K562 (cell line): ENCODE results near the gene TRIO. TPM values are rescaled to one million over a fixed set of nuclear protein-coding genes. Genes with fewer than 3 reads are reported as not detected.

Experiments
- CAMTA2 ChIP-seq: fragments of 250-450 bp; sonication (Bioruptor Pico); conservative IDR thresholded peaks from 2 replicates; pipeline ENCODE4 v1.5.1; 2022
- CCNT2 ChIP-seq: IDR thresholded peaks from 2 replicates; pipeline ENCODE4 v1.6.1; 2011; ENCODE audit warnings: borderline replicate concordance, low read depth, mild to moderate bottlenecking, moderate library complexity, mixed read lengths, low read length; ENCODE audit not compliant: insufficient read length; ENCODE audit errors: extremely low read depth
- E2F8 ChIP-seq: fragments of 450-650 bp; IDR thresholded peaks from 2 replicates; pipeline ENCODE4 v1.7.1; 2018; ENCODE audit warnings: mild to moderate bottlenecking, low read depth; ENCODE audit not compliant: partially characterized antibody
- EHMT2 ChIP-seq: fragments of 450-650 bp; IDR thresholded peaks from 2 replicates; pipeline ENCODE4 v1.6.1; 2018; ENCODE audit warnings: antibody characterized with exemption
- HMG20A ChIP-seq: fragments of 450-650 bp; formaldehyde crosslinking; conservative IDR thresholded peaks from 2 replicates; pipeline ENCODE4 v1.4.0; 2020; ENCODE audit warnings: mild to moderate bottlenecking, mixed read lengths
- JUNB ChIP-seq: fragments of 450-650 bp; formaldehyde crosslinking; conservative IDR thresholded peaks from 2 replicates; pipeline ENCODE4 v1.4.0; 2020; ENCODE audit warnings: mild to moderate bottlenecking
- KLF13 ChIP-seq: fragments of 450-650 bp; IDR thresholded peaks from 2 replicates; pipeline ENCODE4 v1.6.1; 2016; ENCODE audit warnings: missing genetic modification characterization, low read depth, mild to moderate bottlenecking, missing compliant biosample characterization, moderate library complexity, borderline replicate concordance
- MBD1 ChIP-seq: fragments of 250-450 bp; sonication (Bioruptor Pico); IDR thresholded peaks from 2 replicates; pipeline ENCODE4 v1.8.0; 2022; ENCODE audit warnings: inconsistent platforms
- MITF ChIP-seq: IDR thresholded peaks from 2 replicates; pipeline ENCODE4 v1.6.1; 2014; ENCODE audit warnings: antibody characterized with exemption
- NFIC ChIP-seq: fragments of 450-650 bp; IDR thresholded peaks from 2 replicates; pipeline ENCODE4 v1.6.1; 2017; ENCODE audit warnings: mild to moderate bottlenecking, inconsistent platforms
- NKRF ChIP-seq: fragments of 450-650 bp; IDR thresholded peaks from 2 replicates; pipeline ENCODE4 v1.6.1; 2016; ENCODE audit warnings: borderline replicate concordance
- PTBP1 ChIP-seq: fragments of 200-400 bp; formaldehyde crosslinking; IDR thresholded peaks from 2 replicates; pipeline ENCODE4 v1.6.1; 2017; ENCODE audit warnings: low read depth, low read length
- PTTG1 ChIP-seq: fragments of 450-650 bp; IDR thresholded peaks from 2 replicates; pipeline ENCODE4 v1.6.1; 2016; ENCODE audit warnings: low read depth, mild to moderate bottlenecking, missing genetic modification characterization, missing compliant biosample characterization
- SNIP1 ChIP-seq: fragments of 450-650 bp; IDR thresholded peaks from 2 replicates; pipeline ENCODE4 v1.7.1; 2017; ENCODE audit warnings: low read depth, mild to moderate bottlenecking
- SREBF2 ChIP-seq: sonication (generic); formaldehyde crosslinking; IDR thresholded peaks from 2 replicates; pipeline ENCODE4 v1.4.0; 2020; ENCODE audit warnings: mild to moderate bottlenecking, missing genetic modification reagents
- SUPT5H ChIP-seq: fragments of 450-650 bp; IDR thresholded peaks from 2 replicates; pipeline ENCODE4 v1.6.1; 2016
- TEAD1 ChIP-seq, 2 experiments: fragments of 450-650 bp in 1 of 2; sonication (generic) in 1 of 2; formaldehyde crosslinking; IDR thresholded peaks; 2 replicates each; pipeline versions ENCODE4 v1.4.0 to v1.8.0; 2020 to 2022; ENCODE audit warnings: mild to moderate bottlenecking in 2 of 2, missing genetic modification reagents in 1 of 2
- ZEB2 ChIP-seq: fragments of 450-650 bp; IDR thresholded peaks from 2 replicates; pipeline ENCODE4 v1.6.1; 2016
- ZNF408 ChIP-seq: fragments of 250-450 bp; sonication (Bioruptor Pico); IDR thresholded peaks from 2 replicates; pipeline ENCODE4 v1.4.0; 2020; ENCODE audit warnings: low read depth, mild to moderate bottlenecking, moderate library complexity
- ZNF584 ChIP-seq: fragments of 200-800 bp; sonication (Bioruptor generic); IDR thresholded peaks from 2 replicates; pipeline ENCODE4 v1.6.1; 2016; ENCODE audit warnings: low read depth, mild to moderate bottlenecking, missing genetic modification characterization, missing compliant biosample characterization
- polyA plus RNA-seq, 8 experiments: library from polyadenylated mRNA; depleted of rRNA in 4 of 8; stranded (reverse) in 5 of 8; unstranded in 3 of 8; fragments of >200 nt; fragmentation: Nextera tagmentation in 2 of 8; fragmentation: Illumina TruSeq in 1 of 8; extraction: Ambion mirVana in 2 of 8; extraction: Trizol in 1 of 8; gene quantifications; 2 replicates each; pipeline versions ENCODE4 v1.2.1 to v1.2.3, GENCODE V29; 2011 to 2014; ENCODE audit warnings: inconsistent platforms in 1 of 8, missing spikeins in 1 of 8
- total RNA-seq, 7 experiments: library from RNA; depleted of rRNA in 6 of 7; stranded (reverse); fragments of >200 nt in 6 of 7; fragmentation: Illumina TruSeq in 2 of 7; extraction: Trizol in 2 of 7; gene quantifications; 2 replicates each; pipeline versions ENCODE4 v1.2.1 to v1.2.3, GENCODE V29; 2011 to 2021; ENCODE audit warnings: low replicate concordance in 1 of 7

The TRIO gene
- total and polyA plus RNA-seq, 9 of the 15 experiments (the other 6 are each of a cell fraction or from before 2014, with no cell fraction given), result 0.24 to 5.0 (median 1.1) TPM

GRCh38 chr5:14108170-14108996, 34.8 kb upstream of the TRIO start (continued):
- TF ChIP-seq NKRF (no peak), MITF (no peak), EHMT2 (no peak), SUPT5H (no peak), E2F8 (no peak), ZNF408 (no peak), ZEB2 (no peak), SREBF2 (CRISPR knock-in tag) (no peak), JUNB (CRISPR knock-in tag) (no peak), MBD1 (CRISPR knock-in tag) (no peak), ZNF584 (CRISPR knock-in tag) (no peak), TEAD1 (CRISPR knock-in tag; IDR thresholded peaks at IDR 0.05) (no peak), CAMTA2 (no peak), KLF13 (tag) (no peak), PTTG1 (tag) (no peak), NFIC (no peak), PTBP1 (no peak), SNIP1 (no peak), CCNT2 (no peak), HMG20A (CRISPR knock-in tag) (no peak)
